IMR-90 (cell line): ENCODE measurements around the gene MORC1.

ENCODE experiments used
- CEBPB ChIP-seq: IDR thresholded peaks from 2 replicates; pipeline ENCODE4 v1.6.1; 2012; ENCODE audit warnings: low read depth, low read length, improper control_type of control experiment
- CHD1 ChIP-seq: IDR thresholded peaks from 2 replicates; pipeline ENCODE4 v1.6.1; 2012; ENCODE audit warnings: low read depth, low read length, improper control_type of control experiment
- CTCF ChIP-seq: conservative IDR thresholded peaks from 2 replicates; pipeline ENCODE4 v1.5.1; 2012; ENCODE audit warnings: mild to moderate bottlenecking, low read depth, low read length, improper control_type of control experiment
- MAZ ChIP-seq: IDR thresholded peaks from 2 replicates; pipeline ENCODE4 v1.6.1; 2012; ENCODE audit warnings: low read depth, mild to moderate bottlenecking, low read length, improper control_type of control experiment, moderate library complexity, borderline replicate concordance
- POLR2A ChIP-seq: IDR thresholded peaks from 2 replicates; pipeline ENCODE4 v1.6.1; 2012; ENCODE audit warnings: mild to moderate bottlenecking, low read depth, low read length
- RCOR1 ChIP-seq: IDR thresholded peaks from 2 replicates; pipeline ENCODE4 v1.6.1; 2012; ENCODE audit warnings: mild to moderate bottlenecking, low read length, improper control_type of control experiment; ENCODE audit not compliant: insufficient replicate concordance
- RFX5 ChIP-seq: IDR thresholded peaks from 2 replicates; pipeline ENCODE4 v1.8.0; 2012; ENCODE audit warnings: low read depth, mild to moderate bottlenecking, low read length, moderate library complexity

GRCh38 chr3:109093561-109093960 is 24.4 kb downstream of the MORC1 start:
- TF ChIP-seq POLR2A, result no peak
- TF ChIP-seq CTCF, result no peak
- no peak for TF ChIP-seq RCOR1
- TF ChIP-seq RFX5, result no peak
- no peak for TF ChIP-seq CHD1
- no peak for TF ChIP-seq MAZ
- no peak for TF ChIP-seq CEBPB
